KOPT-K1 (cell line): ENCODE data around the gene PVRIG.
"Not testable (repeated sequence)": the region's sequence is repeated elsewhere in the genome, so short reads cannot be mapped to it uniquely, and the experiment has no call there.

Experiments
- H3K27ac ChIP-seq: fragments of 200-600 bp; sonication (generic); 2 replicates; pipeline ENCODE4 v1.5.1; 2016; ENCODE audit warnings: antibody characterized with exemption, mild to moderate bottlenecking, low read depth, low read length; ENCODE audit not compliant: poor library complexity, severe bottlenecking
- H3K36me3 ChIP-seq: fragments of 200-600 bp; sonication (generic); 2 replicates; pipeline ENCODE4 v1.5.1; 2017; ENCODE audit warnings: antibody characterized with exemption, mild to moderate bottlenecking, low read length, moderate library complexity; ENCODE audit not compliant: insufficient read depth
- H3K9me3 ChIP-seq: fragments of 200-600 bp; sonication (generic); 2 replicates; pipeline ENCODE4 v1.5.1; 2017; ENCODE audit warnings: antibody characterized with exemption, low read length, mild to moderate bottlenecking; ENCODE audit not compliant: insufficient read depth, poor library complexity, severe bottlenecking

PVRIG gene

DNA sequence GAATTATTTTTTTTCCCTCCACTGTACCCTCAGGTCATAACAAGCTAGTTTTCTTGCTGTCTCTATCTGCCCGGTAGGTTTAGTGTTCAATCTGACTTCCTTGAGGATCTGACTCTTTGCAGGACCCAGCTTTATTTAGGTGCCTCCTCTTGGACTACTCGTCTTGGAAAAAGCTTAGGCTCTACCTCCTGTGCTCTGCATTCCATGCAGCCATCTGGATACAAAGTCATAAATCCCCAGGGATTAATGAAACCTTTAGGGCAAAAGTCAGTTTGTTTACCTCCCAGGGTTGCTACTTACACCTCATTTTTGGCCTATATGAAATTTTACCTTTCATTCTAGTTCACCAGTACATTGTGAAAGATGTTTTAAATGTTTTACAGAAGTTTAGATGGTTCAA lies 34.0 kb upstream of the PVRIG start:
- no peak overlapping the region for H3K27ac ChIP-seq
- no peaks in the 10 kb centered on the region for H3K36me3 ChIP-seq
- H3K9me3 ChIP-seq, result no peaks in the 10 kb centered on the region

- no peak overlapping the region for H3K27ac ChIP-seq
- H3K36me3 ChIP-seq, result no peaks in the 10 kb centered on the region
- H3K9me3 ChIP-seq, result no peaks in the 10 kb centered on the region
Measured at GRCh38 chr7:100189061-100189460, 30.7 kb upstream of the PVRIG start.

DNA sequence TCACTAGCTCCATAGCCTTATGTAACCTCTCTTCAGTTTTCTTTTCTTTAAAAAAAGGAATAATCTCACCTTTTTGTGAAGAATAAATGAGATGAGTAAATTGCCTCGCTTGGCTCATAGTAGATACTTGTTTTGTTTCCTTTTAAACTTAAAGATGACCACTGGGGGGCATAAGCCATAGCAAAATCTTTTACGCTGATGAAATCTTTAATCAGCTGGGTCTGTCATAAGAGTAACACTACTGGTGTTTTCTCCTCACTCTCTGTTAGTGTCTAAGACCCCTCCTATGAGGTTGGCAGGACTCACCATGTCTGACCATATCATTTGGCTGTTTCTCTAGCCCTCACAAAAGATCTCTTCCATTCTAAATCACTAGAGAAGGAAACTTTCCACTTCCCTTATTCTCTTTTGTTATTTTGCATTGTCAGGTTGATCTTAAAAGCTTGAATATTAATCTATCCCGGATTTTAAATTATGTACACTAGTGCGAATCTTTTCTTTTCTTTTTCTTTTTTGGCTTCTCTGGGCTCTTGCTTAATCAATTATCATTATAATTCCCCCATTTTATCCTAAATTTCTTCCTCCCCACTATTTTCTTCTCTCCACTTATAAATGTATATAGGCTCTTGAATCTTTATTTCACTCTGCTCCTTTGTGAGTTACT lies 29.6 kb upstream of the PVRIG start:
- Histone ChIP-seq H3K27ac (peak overlapping the region; percentile 71), H3K9me3 (no peaks in the 10 kb centered on the region), H3K36me3 (no peaks in the 10 kb centered on the region)

- H3K27ac ChIP-seq, result peak overlapping the region; percentile 71
- no peaks in the 10 kb centered on the region for H3K36me3 ChIP-seq
- no peaks in the 10 kb centered on the region for H3K9me3 ChIP-seq
Measured at GRCh38 chr7:100191775-100192174, 28.0 kb upstream of the PVRIG start.

- H3K27ac ChIP-seq, result peak overlapping the region; percentile 71
- H3K36me3 ChIP-seq, H3K9me3 ChIP-seq: not testable (repeated sequence)
Measured at GRCh38 chr7:100192281-100192862, 27.4 kb upstream of the PVRIG start.

GRCh38 chr7:100192969-100193368 lies 26.8 kb upstream of the PVRIG start:
- H3K36me3 ChIP-seq, result no peaks in the 10 kb centered on the region
- no peaks in the 10 kb centered on the region for H3K9me3 ChIP-seq
- H3K27ac ChIP-seq, result peak overlapping the region; percentile 71

- Histone ChIP-seq H3K9me3 (no peaks in the 10 kb centered on the region), H3K27ac (no peak overlapping the region), H3K36me3 (no peaks in the 10 kb centered on the region)
Measured at GRCh38 chr7:100195222-100195621, 24.5 kb upstream of the PVRIG start.

- H3K9me3 ChIP-seq, H3K27ac ChIP-seq, H3K36me3 ChIP-seq: not testable (repeated sequence)
Measured at GRCh38 chr7:100195901-100196322, 23.8 kb upstream of the PVRIG start.

DNA sequence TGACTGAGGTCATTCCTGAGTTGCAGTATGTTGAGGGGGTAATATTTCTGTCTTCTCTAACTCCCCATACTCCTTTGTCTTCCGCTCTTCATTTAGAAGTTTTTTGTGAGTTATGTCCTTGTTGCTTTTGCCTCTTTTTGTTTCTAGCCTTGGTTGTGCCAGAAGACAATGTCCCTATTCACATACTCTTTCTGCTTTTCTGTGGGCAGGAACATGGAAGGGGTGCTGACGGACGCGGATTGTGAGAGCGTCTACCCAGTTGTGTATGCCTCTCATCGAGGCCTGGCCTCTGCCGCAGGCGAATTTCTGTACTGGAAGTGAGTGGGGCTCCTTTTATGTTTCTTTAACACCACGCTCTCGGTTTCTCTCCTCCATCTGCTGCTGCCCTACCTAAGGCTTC lies 21.5 kb upstream of the PVRIG start:
- no peak overlapping the region for H3K27ac ChIP-seq
- H3K9me3 ChIP-seq, result no peaks in the 10 kb centered on the region
- no peaks in the 10 kb centered on the region for H3K36me3 ChIP-seq

- H3K27ac ChIP-seq, result no peak overlapping the region
- H3K9me3 ChIP-seq, result no peaks in the 10 kb centered on the region
- no peaks in the 10 kb centered on the region for H3K36me3 ChIP-seq
Measured at GRCh38 chr7:100200693-100201092, 19.1 kb upstream of the PVRIG start.

DNA sequence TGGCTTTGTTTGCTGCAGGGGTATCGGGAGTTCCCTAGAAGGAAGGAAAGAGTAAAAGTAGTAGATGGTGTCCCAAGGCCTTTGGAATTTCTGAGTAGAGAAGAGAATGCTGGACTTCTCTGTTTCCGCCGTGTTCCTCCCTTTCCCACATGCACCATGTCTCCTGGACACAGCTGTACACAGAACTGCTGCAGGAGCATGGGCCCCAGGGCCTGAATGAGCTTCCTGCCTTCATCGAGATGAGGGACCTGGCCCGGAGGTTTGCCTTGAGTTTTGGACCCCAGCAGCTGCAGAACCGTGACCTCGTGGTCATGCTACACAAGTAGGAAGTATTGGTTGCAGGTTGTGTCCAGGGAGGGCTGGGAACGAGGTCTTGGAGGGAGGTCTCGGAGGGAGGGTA lies 15.3 kb upstream of the PVRIG start:
- Histone ChIP-seq H3K36me3 (no peaks in the 10 kb centered on the region), H3K9me3 (no peaks in the 10 kb centered on the region), H3K27ac (no peak overlapping the region)

DNA sequence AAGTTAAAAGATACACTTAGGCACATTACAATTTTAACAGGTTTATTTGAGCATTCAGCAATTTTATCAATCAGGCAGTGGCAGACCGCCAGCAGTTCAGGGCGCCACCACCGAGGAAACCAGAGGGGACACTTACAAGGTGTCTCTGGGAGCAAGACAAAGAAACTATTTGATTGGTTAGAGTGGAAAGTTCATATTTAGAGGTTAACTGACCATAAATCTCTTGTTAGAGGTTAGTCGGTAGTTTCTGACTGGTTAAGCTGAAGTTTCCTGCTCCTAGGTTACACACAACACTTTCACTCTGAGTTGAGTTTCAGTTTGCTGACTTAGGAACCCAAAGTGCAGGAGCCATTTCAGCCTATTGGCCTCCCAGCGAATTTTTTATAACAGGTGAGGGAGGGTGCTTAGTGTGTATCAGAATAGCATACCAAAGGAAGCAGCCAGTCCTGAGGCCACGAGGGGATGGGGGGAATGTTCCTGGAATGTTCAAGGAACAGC lies 10.8 kb upstream of the PVRIG start:
- Histone ChIP-seq H3K9me3 (no peaks in the 10 kb centered on the region), H3K27ac (peak overlapping the region; percentile 71), H3K36me3 (no peaks in the 10 kb centered on the region)

GRCh38 chr7:100209493-100209892 lies 10.3 kb upstream of the PVRIG start:
- H3K27ac ChIP-seq, result peak overlapping the region; percentile 71
- H3K9me3 ChIP-seq, result no peaks in the 10 kb centered on the region
- no peaks in the 10 kb centered on the region for H3K36me3 ChIP-seq

DNA sequence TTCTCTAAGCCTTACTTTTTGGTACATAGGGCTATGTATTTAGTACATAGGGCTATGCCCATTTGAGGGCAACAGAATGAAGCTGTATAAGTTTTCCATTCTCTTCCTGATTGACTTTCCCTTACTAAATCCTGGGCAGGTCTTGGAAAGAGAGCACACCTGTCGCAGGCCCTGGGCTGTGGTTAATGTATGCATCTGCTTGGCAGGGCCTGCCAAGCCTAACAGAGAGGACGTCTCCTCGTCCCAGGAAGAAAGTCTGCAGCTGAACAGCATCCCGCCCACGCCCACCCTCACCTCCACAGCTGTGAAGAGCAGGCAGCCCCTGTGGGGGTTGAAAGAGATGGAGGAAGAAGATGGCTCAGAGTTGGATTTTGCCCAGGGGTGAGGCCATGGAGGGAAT lies 8.9 kb upstream of the PVRIG start:
- no peaks in the 10 kb centered on the region for H3K9me3 ChIP-seq
- H3K27ac ChIP-seq, result peak overlapping the region; percentile 71
- H3K36me3 ChIP-seq, result no peaks in the 10 kb centered on the region

DNA sequence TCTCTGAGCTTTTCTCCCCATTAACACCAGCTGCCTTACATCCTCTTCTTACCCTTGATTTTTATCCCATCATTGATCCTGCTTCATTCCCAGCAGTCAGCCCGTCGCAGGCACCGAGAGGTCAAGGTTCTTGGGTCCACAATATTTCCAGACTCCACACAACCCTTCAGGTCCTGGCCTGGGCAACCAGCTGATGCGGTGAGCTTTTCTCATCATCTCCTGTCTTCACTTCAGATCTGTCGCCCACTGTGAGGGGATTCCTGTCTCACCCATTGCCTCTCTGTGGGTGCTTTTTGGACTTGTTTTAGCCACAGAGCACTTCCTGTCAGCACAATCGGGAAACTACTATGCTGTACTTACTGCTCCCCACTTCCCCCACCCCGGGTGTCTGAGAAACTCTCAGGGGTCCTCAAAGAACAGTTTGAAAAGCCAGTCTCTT lies 8.4 kb upstream of the PVRIG start:
- no peaks in the 10 kb centered on the region for H3K9me3 ChIP-seq
- peak overlapping the region; percentile 71 for H3K27ac ChIP-seq
- H3K36me3 ChIP-seq, result no peaks in the 10 kb centered on the region
